Suprapubic skin (tissue), 4 donors: Measurements from ENCODE around the gene TMEM60.

Experiments used
- EP300 ChIP-seq: sonication (generic); formaldehyde crosslinking; IDR thresholded peaks from one replicate; pipeline ENCODE4 v1.6.1; 2017; ENCODE audit warnings: antibody characterized with exemption
- POLR2A ChIP-seq, 2 donors: fragments of 450-650 bp; IDR thresholded peaks; one replicate each; pipeline ENCODE4 v1.6.1; 2017; ENCODE audit warnings: antibody characterized with exemption in 2 of 2, mild to moderate bottlenecking in 2 of 2, moderate library complexity in 2 of 2
- POLR2AphosphoS5 ChIP-seq, 3 donors: sonication (generic); formaldehyde crosslinking; IDR thresholded peaks; one replicate each; pipeline ENCODE4 v1.6.1; 2017; ENCODE audit warnings: antibody characterized with exemption in 3 of 3
- TF ChIP-seq, protein P1 (sequence below), 2 donors: fragments of 200-600 bp in 1 of 2; fragments of 450-650 bp in 1 of 2; sonication (generic) in 1 of 2; IDR thresholded peaks; one replicate each; pipeline ENCODE4 v1.5.1; 2016 to 2019; ENCODE audit warnings: antibody characterized with exemption in 2 of 2, mild to moderate bottlenecking in 1 of 2, moderate library complexity in 1 of 2

DNA sequence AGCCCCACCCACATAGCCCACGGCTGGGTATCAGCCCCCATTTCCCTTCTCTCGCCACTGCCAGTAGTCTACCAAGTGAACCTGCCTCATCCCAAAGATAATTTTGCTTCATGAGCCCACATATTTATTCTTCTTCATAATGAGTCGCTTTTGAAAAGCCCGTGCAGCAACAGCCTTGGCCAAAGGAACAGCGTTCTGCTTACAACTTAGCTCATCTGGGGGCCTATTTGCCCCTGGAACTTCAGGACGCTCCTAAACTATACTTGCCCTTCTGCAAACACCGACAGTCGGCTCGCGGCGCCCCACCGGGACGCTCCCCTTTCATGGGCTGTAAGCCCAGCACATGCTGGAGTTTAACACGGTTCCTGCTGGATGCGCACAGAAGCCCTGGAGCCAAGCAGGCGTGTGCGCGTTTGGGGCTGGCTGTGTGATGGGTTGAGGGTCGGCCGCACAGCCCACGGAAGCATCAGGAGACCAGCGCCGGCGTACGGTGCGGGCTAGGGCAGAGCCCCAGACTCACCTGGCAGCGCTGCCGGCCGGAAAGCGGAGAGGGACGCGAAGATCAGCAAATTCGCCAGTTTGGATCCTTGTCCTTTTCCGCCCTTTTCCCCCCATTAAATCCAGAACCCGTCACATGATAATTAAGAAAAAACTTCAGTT, 370 bp downstream of the TMEM60 start:
- TF ChIP-seq, protein P1, sequence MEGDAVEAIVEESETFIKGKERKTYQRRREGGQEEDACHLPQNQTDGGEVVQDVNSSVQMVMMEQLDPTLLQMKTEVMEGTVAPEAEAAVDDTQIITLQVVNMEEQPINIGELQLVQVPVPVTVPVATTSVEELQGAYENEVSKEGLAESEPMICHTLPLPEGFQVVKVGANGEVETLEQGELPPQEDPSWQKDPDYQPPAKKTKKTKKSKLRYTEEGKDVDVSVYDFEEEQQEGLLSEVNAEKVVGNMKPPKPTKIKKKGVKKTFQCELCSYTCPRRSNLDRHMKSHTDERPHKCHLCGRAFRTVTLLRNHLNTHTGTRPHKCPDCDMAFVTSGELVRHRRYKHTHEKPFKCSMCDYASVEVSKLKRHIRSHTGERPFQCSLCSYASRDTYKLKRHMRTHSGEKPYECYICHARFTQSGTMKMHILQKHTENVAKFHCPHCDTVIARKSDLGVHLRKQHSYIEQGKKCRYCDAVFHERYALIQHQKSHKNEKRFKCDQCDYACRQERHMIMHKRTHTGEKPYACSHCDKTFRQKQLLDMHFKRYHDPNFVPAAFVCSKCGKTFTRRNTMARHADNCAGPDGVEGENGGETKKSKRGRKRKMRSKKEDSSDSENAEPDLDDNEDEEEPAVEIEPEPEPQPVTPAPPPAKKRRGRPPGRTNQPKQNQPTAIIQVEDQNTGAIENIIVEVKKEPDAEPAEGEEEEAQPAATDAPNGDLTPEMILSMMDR (IDR thresholded peaks at IDR 0.05): no peak
- TF ChIP-seq POLR2A (IDR thresholded peaks at IDR 0.05) (no peak), EP300 (no peak), POLR2AphosphoS5 (IDR thresholded peaks at IDR 0.05) (peak in 1 of 3 donors; percentile 39)
